Mucosa of rectum (tissue), 2 donors: Measurements from ENCODE around the gene NUCB1.

ENCODE experiments used
- H3K27ac ChIP-seq, 2 donors: one replicate each; pipeline ENCODE4 v1.7.0; 2013; ENCODE audit warnings: inconsistent platforms in 2 of 2, low read depth in 2 of 2, low read length in 2 of 2
- H3K27me3 ChIP-seq, 2 donors: one replicate each; pipeline ENCODE4 v1.7.0; 2013; ENCODE audit warnings: low read length in 2 of 2; ENCODE audit not compliant: control insufficient read depth in 2 of 2, insufficient read depth in 2 of 2
- H3K36me3 ChIP-seq, 2 donors: one replicate each; pipeline ENCODE4 v1.7.0; 2013; ENCODE audit warnings: low read length in 2 of 2; ENCODE audit not compliant: control insufficient read depth in 2 of 2, insufficient read depth in 2 of 2
- H3K4me1 ChIP-seq, 2 donors: one replicate each; pipeline ENCODE4 v1.7.0; 2013; ENCODE audit warnings: low read length in 2 of 2, mild to moderate bottlenecking in 1 of 2; ENCODE audit not compliant: control insufficient read depth in 2 of 2, insufficient read depth in 2 of 2
- H3K4me3 ChIP-seq, 2 donors: one replicate each; pipeline ENCODE4 v1.7.0; 2013; ENCODE audit warnings: low read length in 2 of 2
- H3K9ac ChIP-seq, 2 donors: one replicate each; pipeline ENCODE4 v1.7.0; 2013; ENCODE audit warnings: low read length in 2 of 2, low read depth in 1 of 2, mild to moderate bottlenecking in 1 of 2
- H3K9me3 ChIP-seq, 2 donors: one replicate each; pipeline ENCODE4 v1.7.0; 2013; ENCODE audit warnings: low read length in 2 of 2; ENCODE audit not compliant: control insufficient read depth in 2 of 2
- donor health status: healthy.
- donor health status: Normal muscosa, but diverticular disease.

The NUCB1 gene

DNA sequence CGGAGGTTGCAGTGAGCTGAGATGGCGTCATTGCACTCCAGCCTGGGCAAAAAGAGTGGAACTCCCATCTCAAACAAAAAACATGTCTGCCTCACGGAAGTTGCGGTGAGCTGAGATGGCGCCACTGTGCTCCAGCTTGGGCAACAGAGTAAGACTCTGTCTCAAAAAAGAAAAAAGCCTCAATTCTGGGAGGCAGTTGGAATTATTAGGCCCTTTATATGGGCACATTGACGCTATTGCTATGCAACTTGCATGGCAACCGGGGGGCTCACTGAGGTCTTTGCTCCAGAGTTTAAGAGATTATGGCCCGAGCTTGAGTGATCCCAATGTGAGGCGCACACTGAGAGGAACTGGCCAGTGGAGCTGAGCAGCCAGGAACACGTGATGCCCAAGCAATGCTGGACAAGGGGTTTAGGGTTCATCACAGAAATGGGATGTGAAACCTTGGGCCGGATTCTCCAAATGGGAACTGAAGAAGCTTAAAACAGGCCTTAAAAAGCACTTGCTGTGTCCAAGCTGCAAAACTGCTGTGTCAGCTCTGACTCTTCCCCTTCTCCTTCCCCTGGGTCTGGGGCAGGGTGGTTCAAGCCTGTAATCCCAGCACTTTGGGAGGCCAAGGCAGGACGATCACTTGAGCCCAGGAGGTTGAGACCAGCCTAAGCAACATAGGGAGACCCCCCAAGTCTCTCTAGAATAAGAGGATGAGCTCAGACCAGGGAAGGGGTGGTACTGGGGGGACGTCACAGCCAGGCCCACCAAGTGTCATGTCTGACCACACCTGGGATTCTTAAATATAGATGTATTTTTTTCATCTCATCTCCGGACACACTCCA, 67.5 kb downstream of the NUCB1 start:
- H3K27ac ChIP-seq = peak overlapping the region; percentile 13 to 90
- no peak overlapping the region for H3K9ac ChIP-seq
- peaks cover 30% of the 10 kb centered on the region in 2 donors for H3K4me1 ChIP-seq
- H3K36me3 ChIP-seq = peaks cover 13 to 31% of the 10 kb centered on the region in 2 donors
- no peaks in the 10 kb centered on the region for H3K27me3 ChIP-seq
- no peaks in the 10 kb centered on the region for H3K9me3 ChIP-seq
- peak overlapping the region in 1 of 2 donors; percentile 1 for H3K4me3 ChIP-seq

DNA sequence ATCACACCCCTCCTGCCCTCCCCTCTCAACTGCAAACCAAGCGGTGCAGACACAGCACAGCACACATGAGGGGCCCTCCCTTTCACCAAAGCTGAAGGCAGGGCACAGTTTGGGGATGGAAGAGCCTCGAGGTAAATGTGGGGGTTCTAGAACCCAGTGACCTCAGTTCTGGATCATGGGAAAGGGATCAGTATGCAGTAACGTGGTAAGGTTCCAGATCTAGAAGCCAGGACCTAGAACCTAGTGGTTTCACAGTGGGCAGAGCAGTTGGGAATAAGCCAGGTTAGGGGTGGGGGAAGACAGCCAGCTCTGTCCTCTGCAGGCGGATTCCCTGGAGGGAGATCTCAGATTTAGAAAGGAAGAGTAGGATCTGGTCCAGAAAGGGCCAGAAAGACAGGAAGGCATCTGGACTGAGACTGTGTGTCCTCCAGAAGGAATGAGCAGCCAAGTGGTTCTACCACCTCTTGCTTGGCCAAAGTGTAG, 68.1 kb downstream of the NUCB1 start:
- H3K36me3 ChIP-seq = peaks cover 13 to 37% of the 10 kb centered on the region in 2 donors
- peaks cover 26 to 29% of the 10 kb centered on the region in 2 donors for H3K4me1 ChIP-seq
- H3K27ac ChIP-seq = peak overlapping the region in 1 of 2 donors; percentile 6
- H3K27me3 ChIP-seq = no peaks in the 10 kb centered on the region
- no peaks in the 10 kb centered on the region for H3K9me3 ChIP-seq
- H3K9ac ChIP-seq = no peak overlapping the region
- H3K4me3 ChIP-seq = no peak overlapping the region

DNA sequence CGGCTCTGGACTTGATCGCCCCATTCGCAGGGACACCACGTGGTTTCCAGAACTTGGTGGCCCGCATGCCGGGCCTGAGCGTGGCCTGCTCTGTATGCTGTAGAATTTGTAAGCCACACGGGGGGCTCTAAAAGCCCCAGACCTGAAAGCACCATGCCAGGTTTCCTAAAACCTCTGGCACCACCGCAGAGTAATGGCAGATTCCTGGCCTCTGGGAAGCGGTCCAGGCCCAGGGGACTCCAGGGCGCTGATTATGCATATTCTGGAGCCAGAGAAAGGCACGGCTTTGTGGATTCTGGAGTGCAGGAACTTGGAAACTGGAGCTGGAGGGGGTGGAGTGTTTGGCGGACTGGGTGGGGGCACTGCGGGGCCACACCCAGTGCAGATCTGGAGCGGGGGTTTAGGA, 68.7 kb downstream of the NUCB1 start:
- peaks cover 20 to 23% of the 10 kb centered on the region in 2 donors for H3K4me1 ChIP-seq
- H3K9ac ChIP-seq = no peak overlapping the region
- H3K36me3 ChIP-seq = peaks cover 13 to 41% of the 10 kb centered on the region in 2 donors
- H3K27ac ChIP-seq = no peak overlapping the region
- H3K4me3 ChIP-seq = no peak overlapping the region
- H3K27me3 ChIP-seq = no peaks in the 10 kb centered on the region
- H3K9me3 ChIP-seq = no peaks in the 10 kb centered on the region

DNA sequence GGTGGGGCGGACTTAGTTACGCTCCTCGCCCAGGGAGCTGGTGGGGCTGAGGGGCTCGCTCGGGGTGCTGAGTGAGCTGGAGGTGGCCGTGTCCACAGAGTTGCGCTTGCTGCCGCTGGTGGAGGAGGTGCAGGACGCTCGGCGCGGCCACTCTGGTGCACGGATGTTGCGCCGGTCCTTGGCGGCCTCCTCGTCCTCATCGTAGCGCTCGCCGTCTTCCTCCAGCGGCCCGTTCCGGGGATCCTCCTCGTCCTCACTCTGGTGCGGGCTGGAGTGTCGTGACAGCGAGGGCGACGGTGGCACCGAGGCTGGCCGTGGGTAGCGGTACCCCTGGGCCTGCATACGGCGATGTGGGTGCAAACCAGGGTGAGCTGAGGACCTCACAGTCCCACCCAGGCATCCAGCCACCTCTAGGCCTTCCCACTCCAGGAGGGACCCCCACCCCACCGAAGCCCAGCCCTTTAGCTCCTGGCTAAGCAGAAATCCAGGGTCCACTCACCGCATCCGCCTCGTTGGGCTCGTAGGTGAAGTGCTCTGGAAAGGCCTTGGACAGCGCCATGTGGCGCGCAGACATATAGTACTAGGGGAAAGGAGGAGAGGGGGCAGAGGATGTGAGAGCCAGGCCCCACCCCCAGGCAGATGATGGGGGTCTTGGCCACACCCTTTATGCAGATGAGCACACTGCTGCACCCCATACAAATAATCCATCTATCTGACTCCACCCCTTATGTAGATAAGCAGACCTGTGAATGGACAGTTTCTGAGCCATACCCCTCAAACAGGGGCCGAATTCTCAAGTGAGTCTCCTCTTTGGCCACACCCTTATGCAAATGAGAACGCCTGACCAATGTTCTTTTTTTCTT, 69.4 kb downstream of the NUCB1 start:
- Histone ChIP-seq H3K27ac (no peak overlapping the region), H3K36me3 (peaks cover 17 to 48% of the 10 kb centered on the region in 2 donors), H3K4me3 (no peak overlapping the region), H3K9me3 (no peaks in the 10 kb centered on the region), H3K4me1 (peaks cover 13 to 16% of the 10 kb centered on the region in 2 donors), H3K9ac (no peak overlapping the region), H3K27me3 (no peaks in the 10 kb centered on the region)

DNA sequence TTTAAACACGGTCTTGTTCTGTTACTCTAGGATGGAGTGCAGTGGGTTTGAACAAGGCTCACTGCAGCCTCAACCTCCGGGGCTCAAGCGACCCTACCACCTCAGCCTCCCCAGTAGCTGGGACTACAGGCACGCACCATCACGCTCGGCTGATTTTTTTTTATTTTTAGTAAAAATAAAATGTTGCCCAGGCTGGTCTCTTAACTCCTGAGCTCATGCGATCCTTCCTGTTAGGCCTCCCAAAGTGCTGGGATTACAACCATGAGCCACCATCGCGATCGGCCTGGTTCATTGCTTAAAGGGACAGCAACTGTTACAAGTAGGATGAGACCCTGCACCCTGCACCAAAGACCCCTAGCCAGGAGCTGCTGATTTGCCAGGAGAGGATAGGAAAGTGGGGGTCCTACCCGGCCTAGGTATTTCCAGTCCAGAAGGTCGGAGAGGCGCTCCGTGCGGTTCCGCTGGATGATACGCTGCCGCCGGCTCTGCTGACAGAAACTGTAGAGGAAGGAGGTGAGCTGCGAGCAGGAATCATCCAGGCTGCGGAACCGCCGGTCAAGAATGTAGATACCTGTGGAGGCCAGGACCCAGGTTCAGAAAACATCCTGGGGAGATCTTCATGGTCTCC, 70.1 kb downstream of the NUCB1 start:
- Histone ChIP-seq H3K9me3 (no peaks in the 10 kb centered on the region), H3K4me3 (no peak overlapping the region), H3K27me3 (no peaks in the 10 kb centered on the region), H3K36me3 (peaks cover 17 to 53% of the 10 kb centered on the region in 2 donors), H3K27ac (no peak overlapping the region), H3K4me1 (peaks cover 11 to 13% of the 10 kb centered on the region in 2 donors), H3K9ac (no peak overlapping the region)

DNA sequence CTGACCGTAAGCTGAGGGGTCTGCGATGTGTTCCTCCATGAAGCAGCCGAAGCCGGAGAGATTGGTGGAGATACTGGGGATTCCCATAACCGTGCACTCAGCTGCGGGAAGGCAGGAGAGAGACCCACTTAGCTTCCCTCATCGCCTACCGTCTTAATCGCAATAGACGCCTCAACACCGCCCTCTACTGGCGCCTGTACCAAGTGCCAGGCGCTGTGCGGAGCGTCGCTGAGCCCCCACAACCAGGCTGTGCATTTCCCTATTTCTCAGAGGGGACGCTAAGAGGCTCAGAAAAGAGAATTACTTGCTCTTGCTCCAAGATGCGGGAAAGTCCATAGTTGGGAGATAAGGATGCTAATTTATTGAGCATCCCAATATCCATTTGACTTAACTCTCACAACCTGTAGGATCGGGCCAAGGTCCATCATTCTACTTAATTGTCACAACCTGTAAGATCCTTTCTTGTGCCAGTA, 70.8 kb downstream of the NUCB1 start:
- H3K27me3 ChIP-seq = no peaks in the 10 kb centered on the region
- H3K36me3 ChIP-seq = peaks cover 17 to 52% of the 10 kb centered on the region in 2 donors
- H3K27ac ChIP-seq = no peak overlapping the region
- no peak overlapping the region for H3K9ac ChIP-seq
- no peaks in the 10 kb centered on the region for H3K9me3 ChIP-seq
- no peak overlapping the region for H3K4me3 ChIP-seq
- H3K4me1 ChIP-seq = peaks cover 6 to 11% of the 10 kb centered on the region in 2 donors
